ENCODE data around the gene DLGAP3.

The DLGAP3 gene

DNA sequence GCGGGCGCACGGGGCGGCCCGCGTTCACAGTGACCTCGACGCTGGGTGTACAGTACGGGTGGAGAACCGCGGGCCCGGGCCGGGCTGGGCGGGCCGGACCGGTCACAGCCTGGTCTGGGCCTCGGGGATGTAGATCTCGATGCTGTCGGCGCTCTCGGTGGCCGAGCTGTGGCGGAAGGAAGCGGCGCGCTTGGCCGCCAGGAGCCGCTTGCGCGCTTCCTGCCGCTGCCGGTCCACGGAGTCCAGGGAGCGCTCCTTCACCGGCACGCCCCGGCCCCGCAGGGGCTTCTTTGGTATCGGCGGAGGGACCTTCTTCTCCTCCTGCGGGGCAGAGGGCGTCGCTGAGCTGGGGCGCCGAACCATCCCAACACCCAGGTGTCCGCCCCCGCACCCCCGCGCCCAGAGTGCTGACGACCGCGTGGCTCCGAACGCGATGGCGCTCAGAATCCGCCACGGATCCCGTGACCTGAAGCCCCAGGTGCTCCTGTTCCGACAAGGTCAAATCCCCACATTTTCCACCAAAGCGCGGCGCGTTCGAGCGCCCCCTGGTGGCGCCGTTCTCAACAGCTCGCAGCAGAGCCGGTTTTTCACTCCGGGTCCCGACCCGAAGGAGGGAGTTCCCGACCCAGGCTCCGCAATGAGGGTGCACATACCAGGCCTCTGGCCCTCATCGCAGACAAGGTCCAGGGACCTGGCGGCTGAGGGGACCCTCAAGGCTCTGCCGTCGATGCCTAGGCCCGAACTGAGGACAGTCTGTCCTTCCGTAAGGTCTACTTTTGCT lies 63.3 kb downstream of the DLGAP3 start:
- DNase-seq, result peak; percentile 70

- no peak for DNase-seq
These were observed 63.9 kb downstream of the DLGAP3 start for GRCh38 chr1:34865573-34865972.

- DNase-seq, result no peak
These were observed 64.7 kb downstream of the DLGAP3 start for GRCh38 chr1:34864759-34865158.

- no peak for DNase-seq
These were observed 65.9 kb downstream of the DLGAP3 start for GRCh38 chr1:34863501-34863900.

DNA sequence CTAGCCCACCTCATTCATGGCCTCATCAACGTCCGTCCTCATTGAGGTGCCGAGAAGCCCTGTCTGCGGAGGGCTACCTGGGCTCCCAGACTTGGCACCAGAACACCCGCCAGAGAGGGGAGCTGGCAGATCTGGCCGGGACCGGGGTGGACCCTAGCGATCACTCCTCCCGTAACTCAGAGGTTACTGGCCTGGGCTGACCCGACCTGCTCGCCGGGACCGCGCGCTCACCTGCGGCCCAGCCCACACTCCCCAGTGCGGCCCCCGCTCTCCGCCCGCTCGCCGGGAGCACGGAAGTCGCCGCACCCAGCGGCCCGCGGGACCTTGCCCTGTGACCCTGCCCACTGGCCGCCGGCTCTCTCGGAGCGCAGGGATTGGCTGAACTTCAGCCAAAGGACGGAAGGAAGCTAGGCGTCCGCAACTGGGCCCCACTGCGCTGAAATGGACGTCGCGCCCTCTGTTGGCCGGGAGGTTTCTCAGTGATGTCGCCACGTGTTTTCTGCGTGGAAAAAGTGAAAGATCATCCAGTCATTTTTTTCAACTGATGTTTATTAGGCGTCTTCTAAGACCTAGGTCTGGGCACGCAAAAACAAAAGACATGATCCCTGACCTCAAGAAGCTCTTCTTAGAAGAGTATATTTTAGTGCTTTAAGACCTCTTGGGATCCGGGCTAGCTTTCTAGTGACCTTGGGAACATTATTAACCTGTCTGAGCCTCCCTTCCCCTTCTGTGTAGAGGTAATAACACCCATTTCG lies 69.8 kb downstream of the DLGAP3 start, which contains the start of gene SMIM12:
SMIM12 (minus strand) TSS at position 304 of the 755 bp plus-strand sequence. CDS start 3,772 bp downstream, outside the sequence.
- peak; percentile 90 for DNase-seq

DNA sequence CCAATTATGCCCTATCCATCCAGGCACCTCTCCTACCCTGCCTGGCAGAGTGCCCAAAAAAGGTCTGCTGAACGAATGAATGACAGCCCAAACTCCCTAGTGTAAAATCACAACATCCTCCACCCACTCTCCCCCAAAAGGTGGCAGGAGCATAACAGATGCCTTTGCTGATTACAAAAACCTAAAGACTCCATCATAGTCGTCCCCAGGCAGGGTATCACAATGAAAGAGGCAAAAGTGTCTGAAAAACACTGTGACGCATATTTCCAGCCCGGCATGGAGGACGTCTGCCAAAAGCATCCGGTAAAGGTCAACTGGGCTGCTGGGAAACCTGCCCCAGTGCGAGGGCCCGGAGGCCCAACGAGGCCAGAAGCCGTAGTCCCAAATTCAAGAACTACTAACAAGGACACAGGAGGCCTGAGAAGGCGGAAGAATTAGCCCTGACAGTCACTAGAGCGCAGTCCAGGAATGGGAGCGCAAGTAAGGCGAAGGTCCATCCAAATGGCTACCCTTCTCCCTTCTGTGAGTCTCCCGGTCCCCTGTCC lies 70.5 kb downstream of the DLGAP3 start:
- no peak for DNase-seq

GRCh38 chr1:34856697-34857096 lies 72.8 kb downstream of the DLGAP3 start:
- DNase-seq, result no peak

- DNase-seq, result peak; percentile 78
These were observed 76.7 kb downstream of the DLGAP3 start for GRCh38 chr1:34852677-34853217.

GRCh38 chr1:34851431-34852105 lies 77.9 kb downstream of the DLGAP3 start:
- DNase-seq, result no peak

GRCh38 chr1:34850382-34850781 lies 79.1 kb downstream of the DLGAP3 start:
- DNase-seq, result no peak

DNA sequence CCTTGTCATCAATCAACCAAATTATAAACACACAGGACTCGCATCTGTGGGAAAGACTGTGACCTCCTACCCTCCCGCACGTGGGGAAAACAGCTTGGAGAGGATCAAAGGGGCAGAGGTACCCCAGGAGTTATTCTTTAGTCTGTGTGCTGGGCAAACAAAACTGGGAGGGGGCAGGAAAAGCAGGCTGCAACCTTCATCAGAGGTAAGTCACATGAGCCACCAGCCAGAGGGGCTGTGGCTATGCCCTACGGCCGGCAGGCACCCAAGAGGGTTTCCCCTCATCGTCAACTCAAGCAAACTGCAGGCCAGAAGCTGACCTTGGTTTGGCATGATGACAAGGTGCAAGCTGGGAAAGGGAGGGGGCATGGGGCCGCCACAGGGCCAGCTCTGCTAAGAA lies 82.4 kb downstream of the DLGAP3 start:
- no peak for DNase-seq

GRCh38 chr1:34846265-34846664 lies 83.2 kb downstream of the DLGAP3 start:
- DNase-seq, result no peak

GRCh38 chr1:34845131-34845901 lies 84.1 kb downstream of the DLGAP3 start:
- no peak for DNase-seq

DNA sequence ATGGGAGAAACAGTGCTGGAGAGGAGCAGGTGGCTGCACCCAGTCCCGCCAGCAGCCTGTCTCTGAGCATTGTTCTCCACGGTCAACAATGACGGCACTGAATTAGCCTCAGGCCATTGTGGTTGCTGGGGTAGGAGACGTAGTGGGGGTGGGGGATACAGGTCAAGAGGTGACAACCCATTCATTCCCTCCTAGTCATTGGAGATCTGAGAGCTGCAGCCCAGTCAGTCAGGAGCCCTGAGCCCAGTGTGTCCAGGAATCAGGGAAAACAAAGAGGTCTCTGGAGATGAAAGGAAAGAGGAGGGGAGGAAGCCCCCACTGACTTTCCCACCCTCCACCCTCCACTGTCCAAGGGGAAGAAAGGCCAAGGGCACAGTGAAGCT lies 85.2 kb downstream of the DLGAP3 start:
- DNase-seq, result no peak

GRCh38 chr1:34843392-34844251 lies 85.8 kb downstream of the DLGAP3 start:
- no peak for DNase-seq

DNA sequence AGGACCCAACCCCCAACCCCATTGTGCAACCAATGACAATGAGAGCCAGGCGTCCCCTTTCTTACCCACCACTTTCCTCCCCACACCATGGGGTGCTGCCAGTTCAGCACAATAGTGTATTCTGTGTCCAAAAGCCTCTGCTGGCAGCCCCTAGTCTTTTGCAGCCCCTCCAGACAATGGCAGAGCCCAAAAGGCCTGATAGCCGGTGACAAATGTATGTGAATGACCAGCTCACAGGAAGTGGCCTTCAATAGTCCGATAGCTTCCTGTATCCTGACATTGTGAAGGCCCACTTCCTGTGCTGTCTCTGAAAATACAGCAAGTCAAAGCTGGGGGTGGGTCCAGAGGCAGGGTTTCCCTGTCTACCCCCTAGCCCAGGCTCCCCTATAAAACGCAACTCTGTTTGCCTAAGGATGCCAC lies 86.5 kb downstream of the DLGAP3 start:
- DNase-seq, result no peak

DNA sequence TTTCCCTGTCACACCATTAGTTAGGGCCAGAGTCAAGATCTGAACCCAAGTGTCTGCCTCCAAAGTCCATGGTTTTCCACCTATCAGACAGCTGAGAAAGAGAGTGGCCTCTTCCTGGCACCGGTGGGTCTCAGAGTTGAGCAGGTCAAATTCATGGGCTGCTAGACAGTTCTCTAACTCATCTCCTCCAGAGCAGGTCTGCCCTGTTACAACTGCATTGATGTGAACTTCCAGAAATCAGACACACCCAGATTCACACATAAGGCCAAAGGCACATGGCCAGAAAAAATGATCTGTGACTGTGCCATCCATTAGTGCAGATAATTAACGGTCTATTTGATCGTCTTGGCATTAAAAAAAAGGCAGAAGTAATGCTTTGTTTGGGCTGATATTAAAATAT lies 87.4 kb downstream of the DLGAP3 start:
- DNase-seq, result no peak

DNA sequence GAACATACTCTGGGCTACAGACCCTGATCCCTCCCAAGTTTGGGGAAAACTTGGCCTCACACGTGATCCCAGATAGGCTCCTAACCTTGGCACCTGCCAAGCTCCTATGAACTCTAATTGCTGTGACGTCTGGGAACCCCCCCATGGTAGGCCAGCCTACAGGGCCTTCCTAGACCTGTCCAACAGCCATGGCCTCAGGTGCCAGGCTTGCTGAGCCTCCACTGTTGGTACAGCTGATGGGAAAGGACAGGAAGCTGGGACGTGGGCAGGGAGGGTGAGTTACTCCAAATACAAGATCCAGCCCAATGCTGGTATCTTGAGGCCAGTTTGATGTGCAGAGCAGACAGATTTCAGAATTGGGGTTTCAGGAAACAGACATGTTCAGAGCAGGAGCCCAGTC lies 89.0 kb downstream of the DLGAP3 start:
- no peak for DNase-seq

DNA sequence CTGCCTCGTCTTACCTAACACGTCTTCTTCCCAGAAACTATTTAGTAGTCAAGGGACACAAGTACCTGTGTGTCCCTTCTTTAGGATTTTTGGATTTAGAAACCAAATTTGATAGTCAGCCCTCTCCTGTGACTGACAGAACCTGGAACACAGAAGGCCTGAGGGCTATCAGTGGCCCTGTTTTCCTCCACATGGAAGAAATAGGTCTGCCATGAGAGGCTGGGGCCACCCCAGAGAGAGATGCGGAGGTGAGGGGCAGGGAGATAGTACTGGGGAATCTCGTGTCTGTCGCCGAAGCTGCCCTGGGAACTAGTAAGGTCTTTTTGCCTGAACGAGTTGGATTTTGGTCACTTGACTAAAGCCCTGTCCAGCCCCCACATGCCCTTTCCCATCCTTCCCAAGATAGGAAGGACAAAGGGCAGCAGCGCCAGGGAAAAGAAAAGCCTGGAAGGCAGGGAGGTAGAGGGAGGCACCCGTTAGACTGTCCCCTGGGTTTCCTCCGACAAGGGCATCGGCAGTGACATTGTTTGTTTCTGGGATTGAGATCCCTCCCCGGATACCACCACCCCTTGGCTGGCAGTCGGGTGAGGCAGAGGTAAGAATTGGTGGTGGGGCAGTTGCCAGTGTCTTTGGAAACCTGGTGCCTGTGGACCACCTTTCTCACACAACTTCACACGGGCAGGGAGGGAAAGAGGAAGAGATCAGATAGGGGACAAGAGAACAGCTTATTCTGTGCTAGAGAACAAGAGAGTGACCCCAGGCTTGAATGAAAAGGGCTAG lies 89.7 kb downstream of the DLGAP3 start:
- DNase-seq, result no peak

GRCh38 chr1:34833711-34834110 lies 95.7 kb downstream of the DLGAP3 start:
- DNase-seq, result no peak
